ENCODE data around the gene RPH3AL.

Gene RPH3AL

GRCh38 chr17:351449-351738, 1.2 kb downstream of the RPH3AL start:
- Mint-ChIP-seq H3K4me1 (peaks cover 51% of the 10 kb centered on the region), H3K4me3 (peak overlapping the region in 1 of 3 experiments; percentile 6), H3K27me3 (ENCODE audit: low read depth) (peaks cover under 1% of the 10 kb centered on the region), H3K36me3 (ENCODE audit: low read depth) (peaks cover 2% of the 10 kb centered on the region), H3K9me3 (no peaks in the 10 kb centered on the region), H3K27ac (peak overlapping the region; percentile 97 to 98 (median 97))
- no peak for TF ChIP-seq CTCF (IDR thresholded peaks at IDR 0.05; ENCODE audit: unreplicated experiment in 3 of 3)

DNA sequence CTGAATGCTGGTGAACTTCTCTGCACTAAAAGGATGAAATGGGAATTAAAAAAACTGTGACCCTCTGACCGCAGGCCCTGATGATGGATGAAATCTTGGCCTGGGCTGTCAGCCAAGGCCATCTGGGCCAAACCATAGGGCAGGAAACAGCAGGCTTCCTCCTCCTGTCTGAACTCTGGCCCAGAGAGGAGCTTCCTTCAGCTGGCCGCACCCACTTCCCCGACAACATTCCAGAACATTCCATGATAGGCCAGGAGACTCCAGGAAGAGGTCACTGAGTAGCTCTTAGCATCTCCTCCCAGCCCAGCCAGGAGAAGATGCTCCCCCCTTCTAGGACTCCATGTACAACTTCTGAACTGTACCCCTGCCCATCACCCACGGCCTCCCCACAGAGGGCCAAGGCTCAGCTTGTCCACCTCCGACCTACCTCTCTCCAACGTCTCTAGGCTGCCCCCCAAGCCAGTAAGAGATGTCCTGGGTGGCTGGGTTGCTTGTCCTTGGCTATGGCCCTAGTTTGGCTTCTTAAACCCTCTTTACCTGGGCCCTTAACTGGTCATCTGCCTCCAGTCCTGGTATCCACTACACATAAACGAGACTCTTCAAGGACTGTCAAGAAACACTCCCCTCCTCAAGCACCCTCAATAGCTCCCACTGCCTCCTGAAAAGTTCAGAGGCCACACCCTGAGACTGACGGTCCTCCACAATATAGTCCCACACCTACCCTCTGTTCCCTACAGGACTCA, 1.7 kb downstream of the RPH3AL start:
- Mint-ChIP-seq H3K9me3 (no peaks in the 10 kb centered on the region), H3K36me3 (ENCODE audit: low read depth) (no peaks in the 10 kb centered on the region), H3K4me3 (peak overlapping the region in 1 of 3 experiments; percentile 14), H3K27ac (peak overlapping the region; percentile 97 to 98 (median 97)), H3K27me3 (ENCODE audit: low read depth) (no peaks in the 10 kb centered on the region), H3K4me1 (peaks cover 50% of the 10 kb centered on the region)
- TF ChIP-seq CTCF (IDR thresholded peaks at IDR 0.05; ENCODE audit: unreplicated experiment in 3 of 3): no peak

DNA sequence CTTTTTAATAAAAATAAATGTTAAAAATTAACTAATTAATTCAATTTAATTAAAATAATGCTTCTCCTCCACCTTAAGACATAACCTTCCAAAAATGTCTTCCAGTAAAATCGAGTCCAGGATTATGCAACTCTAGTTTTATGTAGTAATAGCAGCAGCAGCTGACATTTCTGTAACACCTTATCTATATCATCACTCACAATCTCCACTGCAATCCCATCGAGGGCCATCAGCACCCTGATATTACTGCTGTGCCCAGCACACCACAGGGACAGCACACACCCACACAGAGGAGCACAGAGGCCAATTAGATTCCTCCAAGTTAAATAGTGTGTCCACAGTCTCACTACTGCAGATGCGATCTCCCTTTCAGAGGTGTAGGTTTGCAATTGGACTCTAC, 2.9 kb downstream of the RPH3AL start:
- peak overlapping the region; percentile 70 to 98 (median 97) for H3K27ac Mint-ChIP-seq
- no peaks in the 10 kb centered on the region for H3K36me3 Mint-ChIP-seq (ENCODE audit: low read depth)
- no peak overlapping the region for H3K4me3 Mint-ChIP-seq
- no peaks in the 10 kb centered on the region for H3K27me3 Mint-ChIP-seq (ENCODE audit: low read depth)
- no peaks in the 10 kb centered on the region for H3K9me3 Mint-ChIP-seq
- no peak for TF ChIP-seq CTCF (IDR thresholded peaks at IDR 0.05; ENCODE audit: unreplicated experiment in 3 of 3)
- peaks cover 45% of the 10 kb centered on the region for H3K4me1 Mint-ChIP-seq

DNA sequence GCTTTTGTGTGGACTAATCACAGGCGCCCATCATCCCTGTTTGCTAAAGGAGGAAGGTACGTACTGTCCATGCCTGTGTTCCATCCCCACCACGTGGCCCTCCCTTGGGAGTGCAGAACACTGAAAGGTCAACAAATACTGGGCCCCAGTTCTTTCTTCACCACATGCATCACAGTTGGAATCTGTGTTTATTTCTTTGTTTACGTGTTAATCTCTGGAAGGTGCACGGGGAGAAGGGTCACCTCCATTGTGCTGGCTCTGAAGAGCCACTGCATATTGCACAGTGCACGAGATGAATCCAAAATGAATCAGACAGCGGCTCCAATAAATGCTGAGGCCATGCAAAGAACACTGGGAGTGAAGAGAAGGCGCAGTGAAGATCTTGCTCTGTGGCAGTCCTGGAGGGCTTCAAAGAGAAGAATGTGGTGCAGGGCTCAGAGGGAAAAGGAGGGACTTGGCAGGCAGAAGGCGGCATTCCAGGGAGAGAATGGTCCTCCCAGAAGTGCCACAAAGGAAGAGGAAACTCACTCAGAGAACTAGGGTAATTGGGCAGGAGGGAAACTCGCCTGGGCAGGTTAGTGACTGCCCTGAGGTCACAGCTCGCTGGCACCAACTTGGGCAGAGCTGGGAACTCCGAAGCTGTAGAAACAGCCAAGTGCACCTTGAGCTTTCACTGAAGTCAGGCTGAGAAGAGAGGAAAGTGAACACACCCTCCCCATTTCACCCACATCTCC, 3.7 kb downstream of the RPH3AL start:
- Mint-ChIP-seq H3K27ac (peak overlapping the region; percentile 75 to 97 (median 80)), H3K27me3 (ENCODE audit: low read depth) (no peaks in the 10 kb centered on the region), H3K9me3 (peaks cover 3% of the 10 kb centered on the region), H3K36me3 (ENCODE audit: low read depth) (peaks cover 5% of the 10 kb centered on the region), H3K4me1 (peaks cover 45% of the 10 kb centered on the region), H3K4me3 (no peak overlapping the region)
- TF ChIP-seq CTCF (IDR thresholded peaks at IDR 0.05; ENCODE audit: unreplicated experiment in 3 of 3): no peak

- Mint-ChIP-seq H3K36me3 (ENCODE audit: low read depth) (peaks cover 5% of the 10 kb centered on the region), H3K9me3 (peaks cover 3% of the 10 kb centered on the region)
These were observed 4.6 kb downstream of the RPH3AL start for GRCh38 chr17:348012-348411.

More at GRCh38 chr17:348012-348411, 4.6 kb downstream of the RPH3AL start:
- H3K27me3 Mint-ChIP-seq (ENCODE audit: low read depth): no peaks in the 10 kb centered on the region
- no peak for TF ChIP-seq CTCF (IDR thresholded peaks at IDR 0.05; ENCODE audit: unreplicated experiment in 3 of 3)
- H3K4me1 Mint-ChIP-seq: peaks cover 38% of the 10 kb centered on the region
- no peak overlapping the region for H3K4me3 Mint-ChIP-seq
- peak overlapping the region in 1 of 3 experiments; percentile 6 for H3K27ac Mint-ChIP-seq
